OCI-LY3 (cell line): ENCODE results near the gene ADISSP.

ENCODE experiments used
- H2AFZ ChIP-seq: fragments of 200-600, 300-600 bp; shearing (Covaris generic); 2 replicates; pipeline ENCODE4 v1.6.0; 2014; ENCODE audit warnings: antibody characterized with exemption, low read depth, low read length
- H3K27ac ChIP-seq: fragments of 200-600, 300-600 bp; sonication (generic); 2 replicates; pipeline ENCODE4 v1.5.1; 2014; ENCODE audit warnings: mild to moderate bottlenecking, low read length, moderate library complexity, mixed read lengths
- H3K27me3 ChIP-seq: fragments of 200-600, 300-600 bp; sonication (generic); 2 replicates; pipeline ENCODE4 v1.6.1; 2014; ENCODE audit warnings: low read depth, low read length, mixed read lengths
- H3K36me3 ChIP-seq: fragments of 200-600, 300-600 bp; sonication (generic); replicated peaks from 2 replicates; pipeline ENCODE3; 2014; ENCODE audit warnings: low read depth, low read length, mixed read lengths
- H3K4me1 ChIP-seq: fragments of 300-600, 200-600 bp; sonication (generic); 2 replicates; pipeline ENCODE4 v1.6.1; 2014; ENCODE audit warnings: low read length, mixed read lengths
- H3K4me2 ChIP-seq: fragments of 200-600, 300-600 bp; sonication (generic); 2 replicates; pipeline ENCODE4 v1.6.1; 2014; ENCODE audit warnings: low read length, mixed read lengths
- H3K4me3 ChIP-seq: fragments of 300-600, 200-600 bp; sonication (generic); 2 replicates; pipeline ENCODE4 v1.5.1; 2014; ENCODE audit warnings: antibody characterized with exemption, mild to moderate bottlenecking, low read length, moderate library complexity
- H3K79me2 ChIP-seq: fragments of 300-600, 200-600 bp; shearing (Covaris generic); 2 replicates; pipeline ENCODE4 v1.6.1; 2014; ENCODE audit warnings: mild to moderate bottlenecking, low read length, mixed read lengths
- H3K9ac ChIP-seq: fragments of 300-600, 200-600 bp; shearing (Covaris generic); 2 replicates; pipeline ENCODE4 v1.6.0; 2014; ENCODE audit warnings: mild to moderate bottlenecking, low read length, moderate library complexity
- H3K9me3 ChIP-seq: fragments of 200-600, 300-600 bp; shearing (Covaris generic); 2 replicates; pipeline ENCODE4 v1.6.1; 2014; ENCODE audit warnings: low read length, mixed read lengths; ENCODE audit not compliant: insufficient read depth
- H4K20me1 ChIP-seq: fragments of 200-600, 300-600 bp; sonication (generic); 2 replicates; pipeline ENCODE4 v1.6.1; 2016; ENCODE audit warnings: low read length, mixed read lengths; ENCODE audit not compliant: insufficient read depth
- CTCF ChIP-seq: fragments of 200-600, 300-600 bp; sonication (generic); IDR thresholded peaks from 2 replicates; pipeline ENCODE4 v1.5.1; 2014; ENCODE audit warnings: antibody characterized with exemption, low read length, low read depth
- EZH2phosphoT487 ChIP-seq: fragments of 200-600 bp; shearing (Covaris generic); IDR thresholded peaks from 2 replicates; pipeline ENCODE4 v1.6.1; 2018; ENCODE audit warnings: antibody characterized with exemption, mixed run types, low read depth

Gene ADISSP

GRCh38 chr20:3749689-3750531 is 17.6 kb downstream of the ADISSP start:
- H4K20me1 ChIP-seq = no peaks in the 10 kb centered on the region; the same call in 1 of the 2 replicates
- no peak overlapping the region for H2AFZ ChIP-seq
- TF ChIP-seq CTCF = no peak
- TF ChIP-seq EZH2phosphoT487 = no peak
- no peaks in the 10 kb centered on the region for H3K79me2 ChIP-seq
- H3K36me3 ChIP-seq = peaks cover 6% of the 10 kb centered on the region
- H3K27ac ChIP-seq = no peak overlapping the region
- no peaks in the 10 kb centered on the region for H3K9me3 ChIP-seq
- no peak overlapping the region for H3K4me3 ChIP-seq
- no peaks in the 10 kb centered on the region for H3K4me1 ChIP-seq
- no peaks in the 10 kb centered on the region for H3K27me3 ChIP-seq
- no peak overlapping the region for H3K4me2 ChIP-seq
- H3K9ac ChIP-seq = no peak overlapping the region

GRCh38 chr20:3749087-3749688 is 18.4 kb downstream of the ADISSP start:
- H3K79me2 ChIP-seq = no peaks in the 10 kb centered on the region
- H3K4me2 ChIP-seq = no peak overlapping the region
- H3K27me3 ChIP-seq = 0 out of 2 replicates have a peak, but pooled peaks cover 5% of the 10 kb centered on the region
- H3K4me3 ChIP-seq = no peak overlapping the region
- H3K9me3 ChIP-seq = no peaks in the 10 kb centered on the region
- H4K20me1 ChIP-seq = no peaks in the 10 kb centered on the region; the same call in 1 of the 2 replicates
- H3K9ac ChIP-seq = no peak overlapping the region
- no peak overlapping the region for H3K27ac ChIP-seq
- TF ChIP-seq EZH2phosphoT487 (no peak), CTCF (no peak)
- H2AFZ ChIP-seq = no peak overlapping the region
- H3K4me1 ChIP-seq = no peaks in the 10 kb centered on the region
- H3K36me3 ChIP-seq = peaks cover 3% of the 10 kb centered on the region

GRCh38 chr20:3748073-3748472 is 19.5 kb downstream of the ADISSP start:
- Histone ChIP-seq H3K4me3 (no peak overlapping the region), H3K9ac (no peak overlapping the region), H2AFZ (no peak overlapping the region), H3K79me2 (no peaks in the 10 kb centered on the region), H3K4me1 (no peaks in the 10 kb centered on the region), H3K27ac (no peak overlapping the region), H3K9me3 (no peaks in the 10 kb centered on the region), H3K27me3 (0 out of 2 replicates have a peak, but pooled peaks cover 6% of the 10 kb centered on the region), H3K36me3 (peaks cover 3% of the 10 kb centered on the region), H4K20me1 (no peaks in the 10 kb centered on the region; the same call in 1 of the 2 replicates), H3K4me2 (no peak overlapping the region)
- TF ChIP-seq EZH2phosphoT487 (no peak), CTCF (no peak)

- 0 out of 2 replicates have a peak, but pooled peaks cover 6% of the 10 kb centered on the region for H3K27me3 ChIP-seq
- H3K9ac ChIP-seq = no peak overlapping the region
- H2AFZ ChIP-seq = no peak overlapping the region
- H3K4me3 ChIP-seq = no peak overlapping the region
- H3K79me2 ChIP-seq = no peaks in the 10 kb centered on the region
- no peaks in the 10 kb centered on the region for H3K4me1 ChIP-seq
- H3K36me3 ChIP-seq = peaks cover 3% of the 10 kb centered on the region
- H4K20me1 ChIP-seq = no peaks in the 10 kb centered on the region
- H3K27ac ChIP-seq = no peak overlapping the region
- no peak overlapping the region for H3K4me2 ChIP-seq
- H3K9me3 ChIP-seq = no peaks in the 10 kb centered on the region
- TF ChIP-seq CTCF (no peak), EZH2phosphoT487 (no peak)
Observed at GRCh38 chr20:3747471-3747870, 20.1 kb downstream of the ADISSP start.
